Stimulated activated CD8-positive, alpha-beta memory T cell treated with anti-CD3 and anti-CD28 coated beads, Interleukin-4, amount 100 ng/mL, for 48 hours (primary cell): ENCODE results near the gene FAHD2A.
"Not testable (repeated sequence)": the region's sequence is repeated elsewhere in the genome, so short reads cannot be mapped to it uniquely, and the experiment has no call there.

Experiments used
- DNase-seq: peaks from one replicate; pipeline ENCODE4 v3.0.0-alpha.2; 2020

FAHD2A gene

DNA sequence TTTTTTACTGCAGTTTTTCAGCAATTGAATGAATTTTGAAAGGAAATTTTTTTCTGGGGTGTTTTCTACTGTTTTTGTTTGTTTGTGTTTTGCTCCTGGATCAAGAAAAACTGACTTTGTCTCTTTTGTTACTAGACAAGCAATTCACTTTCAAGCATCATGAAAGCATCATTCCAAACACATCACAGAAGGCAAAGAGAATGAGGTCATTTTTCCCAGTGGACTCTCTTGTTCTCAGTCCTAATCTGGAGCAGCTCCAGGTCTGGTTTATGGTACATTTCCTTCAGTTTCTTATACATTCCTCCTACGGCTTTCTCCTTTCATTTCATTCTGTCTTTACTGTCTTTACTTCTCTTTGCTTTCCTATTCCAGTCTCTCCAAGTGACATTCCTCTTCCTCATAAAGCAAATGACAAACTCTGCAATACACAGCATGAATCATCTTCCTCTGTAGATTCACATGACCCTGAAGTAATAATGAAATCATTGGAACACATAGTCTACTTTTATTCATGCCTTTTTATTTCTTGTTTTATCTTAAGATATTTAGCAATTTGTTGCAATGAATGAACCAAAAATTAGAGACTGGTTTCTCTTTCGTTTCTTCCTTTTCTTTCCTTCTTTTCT, 40.1 kb downstream of the FAHD2A start:
- DNase-seq, result not testable (repeated sequence)

DNA sequence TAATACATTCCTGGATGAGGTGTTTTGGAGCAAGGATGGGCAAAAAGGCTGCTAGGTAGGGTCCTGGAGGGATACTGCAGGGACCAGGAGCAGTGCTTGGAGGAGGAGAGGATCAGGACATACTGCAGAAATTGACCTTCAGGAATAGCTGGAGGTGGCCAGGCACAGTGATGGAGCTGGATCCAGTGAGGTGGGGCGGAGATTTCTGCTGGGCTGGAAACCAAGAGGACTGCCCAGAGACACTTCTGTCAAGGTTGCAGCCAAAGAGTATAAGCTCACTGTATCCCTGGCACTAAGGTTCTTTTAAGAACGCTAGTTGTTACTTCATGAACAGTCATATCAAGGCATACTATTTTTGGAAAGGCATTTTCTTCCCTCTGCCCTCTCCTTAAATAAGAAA, 42.8 kb downstream of the FAHD2A start:
- not testable (repeated sequence) for DNase-seq

DNA sequence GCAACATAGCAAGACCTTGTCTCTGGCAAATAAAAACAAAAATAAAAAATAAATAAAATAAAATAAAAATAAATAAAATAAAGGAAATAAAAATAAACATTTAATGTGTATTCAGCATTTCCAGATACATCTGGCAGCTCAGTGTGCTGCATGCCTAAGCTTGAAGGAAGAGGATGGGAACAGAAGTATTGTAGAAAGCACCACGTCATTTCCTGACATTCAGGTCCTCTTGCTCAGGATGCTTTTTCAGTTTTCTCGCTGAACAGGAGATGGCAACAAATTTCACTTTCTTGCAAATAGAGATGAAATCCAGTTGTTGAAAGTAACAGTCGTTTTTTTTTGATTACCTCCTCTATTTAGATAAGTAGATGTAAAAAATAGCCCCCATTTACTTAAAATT, 60.8 kb downstream of the FAHD2A start:
- not testable (repeated sequence) for DNase-seq
